Measurements from ENCODE around the gene PHF3. TPM values are rescaled to one million over a fixed set of nuclear protein-coding genes. Genes with fewer than 3 reads are reported as not detected.

PHF3 gene
- total and polyA plus RNA-seq, 8 donors, result 5.4 to 42.9 (median 31.2) TPM

GRCh38 chr6:63759605-63760105 lies 124.1 kb downstream of the PHF3 start:
- DNase-seq (no peak), FAIRE-seq (no peak), ATAC-seq (no peak)
- Histone ChIP-seq H3K9me3 (no peaks in the 10 kb centered on the region), H3K27ac (no peak overlapping the region), H3K4me3 (no peak overlapping the region), H3K36me3 (no peaks in the 10 kb centered on the region), H3K27me3 (no peaks in the 10 kb centered on the region), H3K4me1 (no peaks in the 10 kb centered on the region)
- intact Hi-C loops (cut with DNase I), result loop anchor here in 2 of 3 donors (10.0 kb wide), 2 partner anchors 165 to 415 kb away; no protein-coding TSS in a partner anchor
- TF ChIP-seq CTCF (IDR thresholded peaks at IDR 0.05), result no peak

GRCh38 chr6:63760199-63760598 lies 124.6 kb downstream of the PHF3 start:
- FAIRE-seq, result no peak
- intact Hi-C loops (cut with DNase I), result loop anchor here in 2 of 3 donors (10.0 kb wide), 2 partner anchors 165 to 415 kb away; no protein-coding TSS in a partner anchor
- H3K36me3 ChIP-seq, result no peaks in the 10 kb centered on the region
- no peak overlapping the region for H3K27ac ChIP-seq
- DNase-seq, result no peak
- ATAC-seq, result no peak
- H3K4me1 ChIP-seq, result no peaks in the 10 kb centered on the region
- H3K4me3 ChIP-seq, result no peak overlapping the region
- TF ChIP-seq CTCF (IDR thresholded peaks at IDR 0.05), result no peak
- H3K27me3 ChIP-seq, result no peaks in the 10 kb centered on the region
- H3K9me3 ChIP-seq, result no peaks in the 10 kb centered on the region

- ATAC-seq (peak in 3 of 4 donors; percentile 58 to 66 (median 63)), FAIRE-seq (peak; percentile 98), DNase-seq (no peak)
- H3K27ac ChIP-seq, result no peak overlapping the region
- no peaks in the 10 kb centered on the region for H3K9me3 ChIP-seq
- no peak overlapping the region for H3K4me3 ChIP-seq
- no peaks in the 10 kb centered on the region for H3K4me1 ChIP-seq
- no peaks in the 10 kb centered on the region for H3K36me3 ChIP-seq
- intact Hi-C loops (cut with DNase I), result loop anchor here in 2 of 3 donors (10.0 kb wide), 2 partner anchors 170 to 420 kb away; no protein-coding TSS in a partner anchor
- 24% methylated on average over 4 of the region's 4 CpGs for WGBS, 2 donors
- no peaks in the 10 kb centered on the region for H3K27me3 ChIP-seq
- TF ChIP-seq CTCF (IDR thresholded peaks at IDR 0.05), result peak; percentile 34 to 74 (median 46)
Observed at GRCh38 chr6:63764318-63764916, 128.8 kb downstream of the PHF3 start.

Other genes starting within 250 kb of the PHF3 start
- gene PTP4A1, start 63.3 kb upstream of the PHF3 start, total RNA-seq, result 10 to 100 TPM; 24.8 to 77.8 (median 40.7) TPM
- gene PTP4A1, start 63.3 kb upstream of the PHF3 start, polyA plus RNA-seq, result 10 to 100 TPM in 1 of 2 donors, 1 to 10 TPM in 1; 5.4 to 13.7 TPM

Measured in pancreas (tissue), 10 donors.